Raji (cell line): ENCODE measurements around the gene LMNTD2.

ENCODE experiments used
- POLR2A ChIP-seq: IDR thresholded peaks from 2 replicates; pipeline ENCODE4 v1.6.1; 2011; ENCODE audit warnings: low read depth, low read length, control low read depth; ENCODE audit not compliant: insufficient read depth

LMNTD2 gene

DNA sequence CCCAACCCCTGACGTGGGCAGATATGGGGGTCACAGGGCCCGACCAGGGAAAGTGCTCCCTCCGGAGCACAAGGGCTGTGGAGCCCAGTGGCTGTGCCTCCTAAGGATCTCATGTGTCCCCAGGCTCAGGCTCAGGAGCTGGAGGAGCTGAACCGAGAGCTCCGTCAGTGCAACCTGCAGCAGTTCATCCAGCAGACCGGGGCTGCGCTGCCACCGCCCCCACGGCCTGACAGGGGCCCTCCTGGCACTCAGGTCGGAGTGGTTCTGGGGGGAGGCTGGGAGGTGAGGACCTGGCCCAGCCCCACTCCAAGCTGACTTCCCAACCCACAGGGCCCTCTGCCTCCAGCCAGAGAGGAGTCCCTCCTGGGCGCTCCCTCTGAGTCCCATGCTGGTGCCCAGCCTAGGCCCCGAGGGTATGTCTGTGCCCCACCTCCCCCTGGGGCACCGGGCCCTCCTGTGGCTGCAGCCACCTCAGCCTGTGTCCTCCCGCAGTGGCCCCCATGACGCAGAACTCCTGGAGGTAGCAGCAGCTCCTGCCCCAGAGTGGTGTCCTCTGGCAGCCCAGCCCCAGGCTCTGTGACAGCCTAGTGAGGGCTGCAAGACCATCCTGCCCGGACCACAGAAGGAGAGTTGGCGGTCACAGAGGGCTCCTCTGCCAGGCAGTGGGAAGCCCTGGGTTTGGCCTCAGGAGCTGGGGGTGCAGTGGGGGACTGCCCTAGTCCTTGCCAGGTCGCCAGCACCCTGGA, 2.7 kb upstream of the LMNTD2 start:
- TF ChIP-seq POLR2A = no peak

DNA sequence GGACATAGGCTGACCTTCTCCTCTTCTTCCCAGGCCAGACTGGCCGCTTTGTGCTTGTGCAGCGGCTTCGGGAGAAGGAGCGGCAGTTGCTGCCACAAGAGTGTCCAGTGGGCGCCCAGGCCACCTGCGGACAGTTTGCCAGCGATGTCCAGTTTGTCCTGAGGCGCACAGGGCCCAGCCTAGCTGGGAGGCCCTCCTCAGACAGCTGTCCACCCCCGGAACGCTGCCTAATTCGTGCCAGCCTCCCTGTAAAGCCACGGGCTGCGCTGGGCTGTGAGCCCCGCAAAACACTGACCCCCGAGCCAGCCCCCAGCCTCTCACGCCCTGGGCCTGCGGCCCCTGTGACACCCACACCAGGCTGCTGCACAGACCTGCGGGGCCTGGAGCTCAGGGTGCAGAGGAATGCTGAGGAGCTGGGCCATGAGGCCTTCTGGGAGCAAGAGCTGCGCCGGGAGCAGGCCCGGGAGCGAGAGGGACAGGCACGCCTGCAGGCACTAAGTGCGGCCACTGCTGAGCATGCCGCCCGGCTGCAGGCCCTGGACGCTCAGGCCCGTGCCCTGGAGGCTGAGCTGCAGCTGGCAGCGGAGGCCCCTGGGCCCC, 1.6 kb upstream of the LMNTD2 start:
- no peak for TF ChIP-seq POLR2A

DNA sequence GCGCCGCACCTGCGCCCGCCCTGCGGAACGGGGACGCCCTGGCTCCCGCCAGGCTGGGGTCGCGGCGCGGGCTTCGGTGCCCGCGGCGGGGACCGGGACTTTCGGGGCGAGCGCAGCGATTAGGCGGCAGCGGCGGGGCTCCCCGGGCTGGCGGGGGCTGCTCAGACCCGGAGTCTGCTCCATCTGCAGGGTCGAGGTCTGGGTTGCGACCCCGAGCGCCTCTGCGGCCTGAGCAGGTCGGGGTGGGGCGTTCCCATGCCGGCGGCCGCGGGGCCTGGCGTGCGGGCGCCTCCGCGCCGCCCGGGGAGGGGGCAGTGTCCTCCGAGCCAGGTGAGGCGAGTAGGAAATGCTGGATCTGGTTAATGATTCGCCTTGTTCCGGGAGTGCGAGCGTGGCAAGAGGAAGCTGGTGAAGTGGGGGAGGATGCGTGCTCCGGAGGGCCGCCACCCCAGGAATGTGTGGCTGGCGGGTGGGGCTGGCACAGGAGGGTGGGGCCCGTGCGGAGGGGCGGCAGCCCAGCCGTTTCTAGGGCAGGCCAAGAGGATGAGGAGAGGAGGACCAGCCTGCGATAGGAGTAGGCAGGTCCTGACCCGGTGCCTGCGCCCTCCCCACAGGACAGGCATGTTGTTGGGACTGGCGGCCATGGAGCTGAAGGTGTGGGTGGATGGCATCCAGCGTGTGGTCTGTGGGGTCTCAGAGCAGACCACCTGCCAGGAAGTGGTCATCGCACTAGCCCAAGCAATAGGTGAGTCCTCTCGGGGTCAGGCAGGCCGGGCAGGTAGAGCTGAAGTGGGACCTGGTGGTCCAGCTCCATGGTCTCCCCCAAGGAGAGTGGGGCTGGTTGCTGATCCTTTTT, 838 bp upstream of the LMNTD2 start:
- no peak for TF ChIP-seq POLR2A

DNA sequence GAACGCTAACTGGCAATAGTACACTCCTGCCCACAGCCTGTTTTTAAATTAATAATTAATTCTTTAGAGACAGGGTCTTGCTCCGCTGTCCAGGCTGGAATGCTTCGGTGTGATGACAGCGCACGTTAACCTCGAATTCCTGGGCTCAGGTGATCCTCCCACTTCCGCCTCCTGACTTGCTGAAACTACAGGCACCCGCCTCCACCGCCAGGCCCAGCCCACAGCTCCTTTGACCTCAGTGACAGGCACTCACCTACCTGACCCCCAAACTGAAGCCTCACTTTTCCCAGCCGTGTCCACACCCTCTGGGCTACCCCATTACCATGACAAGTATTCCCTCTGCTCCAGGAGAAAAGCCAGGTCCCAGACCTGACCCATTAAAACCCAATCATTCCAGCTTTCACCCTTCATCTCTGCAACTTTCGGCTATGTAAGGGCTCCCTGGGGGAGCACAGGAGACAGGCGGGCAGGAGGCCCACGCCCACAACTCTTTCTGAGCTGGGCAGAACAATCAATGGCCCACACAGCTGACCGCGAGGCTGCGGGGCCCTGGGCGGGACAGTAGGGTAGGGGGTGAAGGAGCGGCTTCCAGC, 730 bp downstream of the LMNTD2 start:
- TF ChIP-seq POLR2A = no peak

DNA sequence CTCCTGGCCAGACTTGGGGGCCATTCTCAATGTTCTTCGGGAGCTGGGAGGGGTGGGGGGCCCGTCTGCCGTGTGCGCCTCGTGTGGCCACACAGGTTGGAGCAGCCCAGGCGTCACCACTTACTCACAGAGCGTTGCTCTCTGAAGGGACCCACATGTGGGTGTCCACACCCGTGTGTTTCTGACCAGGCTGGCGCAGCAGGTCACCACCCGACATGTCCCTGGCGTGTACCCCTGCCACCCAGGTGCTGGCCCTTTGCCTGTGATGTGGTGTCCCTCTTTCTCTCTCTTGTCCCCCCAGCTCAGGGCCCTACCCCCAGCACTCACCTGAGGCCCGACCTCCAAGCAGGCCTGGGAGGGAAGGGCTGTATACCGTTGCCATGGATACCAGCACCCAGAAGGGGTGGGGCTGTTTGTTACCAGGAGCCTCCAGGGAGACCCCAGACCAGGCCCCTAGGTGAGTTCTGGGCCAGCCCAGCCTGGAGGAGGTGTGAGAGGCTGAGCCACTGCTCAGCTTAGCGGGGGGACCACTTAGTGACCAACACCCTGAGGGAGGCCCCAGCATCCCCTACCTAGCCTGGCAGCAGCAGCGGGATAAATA, 1.4 kb downstream of the LMNTD2 start:
- TF ChIP-seq POLR2A = no peak

DNA sequence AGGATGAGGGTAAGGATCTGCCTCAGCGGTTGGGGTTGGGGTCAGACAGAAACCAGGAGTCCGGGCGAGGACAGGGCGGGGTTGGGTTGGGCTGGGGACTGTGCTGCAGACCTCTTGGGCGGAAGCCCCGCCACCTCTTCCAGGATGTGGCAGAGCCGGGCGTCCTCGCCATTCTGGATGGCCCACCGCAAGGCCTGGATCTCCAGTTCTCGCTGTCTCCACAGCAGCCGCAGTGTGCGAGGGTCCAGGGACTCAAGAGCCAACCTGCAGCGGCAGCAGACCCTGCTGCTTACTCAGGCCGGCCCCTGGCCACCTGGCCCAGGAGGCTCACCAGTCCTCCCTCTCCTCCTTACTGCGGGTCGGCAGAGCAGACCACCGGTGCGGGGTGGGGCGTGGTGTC, 2.0 kb downstream of the LMNTD2 start:
- no peak for TF ChIP-seq POLR2A

DNA sequence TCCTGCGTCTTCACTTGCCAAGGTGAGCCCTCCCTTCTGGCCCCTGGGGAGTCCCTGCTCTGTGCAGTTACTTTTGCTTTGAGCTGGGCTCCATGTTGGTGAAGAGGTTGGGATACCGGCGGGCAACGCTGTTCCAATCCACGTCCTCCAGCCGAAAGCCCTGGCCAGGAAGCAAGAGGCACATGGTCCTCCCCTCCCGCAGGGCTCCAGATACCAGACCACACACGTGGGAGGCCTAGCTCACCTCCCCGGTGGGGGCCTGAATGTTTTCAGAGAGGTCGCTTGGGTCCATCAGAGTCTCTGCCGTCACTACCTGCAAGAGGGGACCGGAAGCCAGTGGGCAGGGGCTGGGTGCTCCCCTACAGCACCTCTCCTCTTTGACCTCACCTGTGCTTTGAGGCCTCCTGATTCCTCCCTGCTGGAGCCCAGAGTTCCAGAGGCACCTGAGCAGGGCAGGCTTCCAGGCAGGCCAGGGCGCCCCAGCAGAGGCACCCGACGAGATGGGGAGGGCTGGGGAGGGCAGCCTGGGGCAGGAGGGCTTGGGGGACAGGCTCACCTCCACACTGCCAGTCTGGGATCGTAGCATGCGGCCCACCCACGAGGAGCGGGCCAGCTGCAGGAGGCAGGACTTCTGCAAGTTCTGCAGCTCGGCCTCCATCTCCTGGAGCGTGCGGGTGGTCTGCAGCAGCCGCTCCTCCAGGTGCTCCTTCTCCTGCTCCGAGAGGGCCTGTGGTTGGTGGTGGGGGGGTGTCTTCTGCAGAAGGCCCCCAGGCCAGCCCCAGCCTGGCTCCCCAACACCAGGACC, 3.0 kb downstream of the LMNTD2 start:
- TF ChIP-seq POLR2A = no peak

DNA sequence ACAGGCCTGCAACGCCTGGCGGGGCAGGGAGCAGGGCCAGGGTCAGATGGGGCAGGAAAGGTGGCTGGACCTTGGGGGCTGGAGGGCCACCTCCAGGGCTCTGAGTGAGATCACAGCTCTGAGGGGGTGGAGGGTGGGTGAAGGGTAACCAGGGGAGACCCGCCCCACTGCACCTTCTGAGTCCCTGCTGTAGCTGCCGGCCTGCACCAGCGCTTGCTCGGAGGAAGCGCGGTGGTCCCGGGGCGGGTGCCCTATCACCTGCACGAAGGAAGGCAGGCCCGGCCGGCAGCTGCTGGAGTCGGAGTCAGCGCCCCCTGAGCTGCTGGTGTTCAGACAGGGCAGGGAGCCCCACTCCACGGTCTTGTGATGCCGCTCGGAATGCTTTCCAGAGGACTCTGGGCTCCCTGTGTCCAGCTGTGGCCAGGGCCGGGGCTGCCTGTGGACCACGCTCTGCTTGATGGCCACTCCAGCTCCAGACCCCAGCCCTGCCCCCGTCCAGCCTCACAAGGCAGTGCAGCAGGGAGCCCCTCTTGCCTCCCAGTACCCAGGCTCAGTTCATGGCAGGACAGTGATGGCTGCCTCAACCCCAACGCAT, 3.8 kb downstream of the LMNTD2 start:
- no peak for TF ChIP-seq POLR2A

DNA sequence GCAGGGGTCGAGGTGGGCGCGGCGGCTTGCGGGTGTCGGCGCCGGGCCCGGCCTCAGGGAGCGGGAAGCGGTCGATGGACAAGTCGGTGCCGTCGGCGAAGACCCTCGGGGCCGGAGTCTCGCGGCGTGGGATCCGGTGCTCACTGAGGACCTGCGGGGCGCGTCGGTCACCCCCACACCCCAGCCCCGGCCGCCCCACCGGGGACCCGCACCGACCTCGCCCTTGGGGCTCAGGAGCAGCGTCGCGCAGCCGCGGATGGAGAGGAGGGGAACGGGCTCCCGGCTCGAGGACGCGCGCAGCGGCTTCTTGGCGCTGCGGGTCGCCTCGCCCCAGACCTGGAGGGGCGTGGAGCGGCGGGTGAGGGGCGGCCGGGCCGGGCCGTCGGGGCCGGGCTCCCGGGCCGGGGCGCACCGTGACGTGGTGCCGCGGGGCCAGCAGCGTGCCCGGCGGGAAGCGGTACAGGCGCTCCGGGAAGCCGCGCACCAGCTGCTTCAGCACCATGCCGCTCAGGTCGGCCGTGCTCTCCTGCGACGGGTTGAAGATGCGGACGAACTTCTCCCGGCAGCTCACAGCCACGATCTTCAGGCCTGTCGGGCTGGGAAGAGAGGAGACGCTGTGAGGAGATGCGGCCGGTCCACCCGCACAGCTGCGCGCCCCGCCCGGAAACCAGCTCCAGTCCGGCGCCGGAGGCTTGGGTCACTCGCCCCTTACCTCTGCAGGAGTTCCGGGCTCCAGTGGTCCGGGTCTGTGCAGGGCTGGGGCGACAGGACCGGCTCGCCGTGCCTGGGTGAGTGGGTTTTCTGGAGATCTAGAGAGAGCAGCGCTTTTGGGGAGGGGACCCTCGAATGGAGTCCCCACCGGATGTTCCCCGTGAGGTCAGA, 4.5 kb downstream of the LMNTD2 start:
- TF ChIP-seq POLR2A = no peak

DNA sequence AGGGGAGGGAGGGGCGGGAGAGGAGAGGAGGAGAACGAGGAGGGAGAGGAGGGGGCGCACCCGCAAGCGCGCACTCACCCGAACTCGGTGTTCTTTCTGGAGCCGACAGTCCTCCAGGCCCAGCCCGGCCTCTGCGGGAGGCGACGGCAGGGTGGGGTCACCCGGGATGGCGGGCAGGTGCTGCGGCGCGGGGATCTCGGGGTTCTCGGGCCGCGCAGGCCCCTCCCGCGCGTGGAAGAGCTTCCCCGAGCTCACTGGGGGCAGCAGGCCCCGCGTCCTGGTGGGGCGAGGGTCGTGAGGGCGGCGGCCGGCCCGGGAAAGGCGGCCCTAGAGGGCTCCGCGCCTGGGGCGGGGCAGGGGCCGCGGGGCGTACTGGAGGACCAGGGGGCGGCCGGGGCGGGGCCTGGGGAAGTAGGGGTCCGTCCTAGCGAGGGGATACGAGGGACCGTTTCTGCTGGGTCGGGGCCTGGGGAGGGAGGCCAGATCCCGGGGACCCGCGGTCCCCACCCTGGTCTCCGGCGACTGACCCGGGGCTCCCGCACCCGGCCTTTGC, 5.2 kb downstream of the LMNTD2 start:
- no peak for TF ChIP-seq POLR2A

DNA sequence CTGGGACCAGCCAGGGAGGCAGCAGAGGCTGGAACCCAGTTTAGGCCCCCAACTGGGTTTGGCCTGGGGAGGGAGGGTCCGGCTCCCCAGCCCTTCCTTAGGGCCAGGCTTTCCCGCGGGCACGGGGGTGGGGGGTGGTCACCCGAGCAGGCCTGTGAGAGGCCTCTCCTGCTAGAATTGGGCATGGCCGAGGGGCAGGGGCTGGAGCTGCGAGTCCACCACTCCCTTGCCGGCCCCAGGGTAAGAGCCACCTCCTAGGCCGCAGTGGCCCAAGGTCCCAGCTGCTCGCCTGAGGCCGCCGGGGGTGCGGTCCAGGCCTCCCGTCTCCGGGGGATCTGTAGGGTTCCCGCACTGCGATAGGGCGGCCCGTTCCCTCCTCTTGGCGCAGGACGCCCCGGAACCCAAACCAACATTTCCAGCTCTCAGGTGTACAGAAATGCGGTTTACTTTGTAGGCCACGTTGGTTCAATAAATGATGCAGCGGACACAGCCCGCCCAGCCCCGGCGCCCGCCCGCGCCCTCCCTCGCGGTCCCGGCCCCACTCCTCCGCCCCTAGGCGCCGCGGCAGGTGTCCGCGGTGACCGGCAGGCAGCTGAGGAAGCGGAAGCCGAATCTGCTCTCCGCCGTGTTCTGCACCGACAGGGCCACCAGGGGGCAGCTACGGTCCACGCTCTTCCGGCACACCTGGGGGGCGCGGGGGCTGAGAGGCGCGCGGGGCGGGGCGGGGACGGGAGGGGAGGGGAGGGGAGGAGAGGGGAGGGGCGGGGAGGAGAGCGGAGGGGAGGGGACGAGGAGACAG, 5.9 kb downstream of the LMNTD2 start:
- TF ChIP-seq POLR2A = peak; percentile 34; the same call in 1 of the 2 replicates

DNA sequence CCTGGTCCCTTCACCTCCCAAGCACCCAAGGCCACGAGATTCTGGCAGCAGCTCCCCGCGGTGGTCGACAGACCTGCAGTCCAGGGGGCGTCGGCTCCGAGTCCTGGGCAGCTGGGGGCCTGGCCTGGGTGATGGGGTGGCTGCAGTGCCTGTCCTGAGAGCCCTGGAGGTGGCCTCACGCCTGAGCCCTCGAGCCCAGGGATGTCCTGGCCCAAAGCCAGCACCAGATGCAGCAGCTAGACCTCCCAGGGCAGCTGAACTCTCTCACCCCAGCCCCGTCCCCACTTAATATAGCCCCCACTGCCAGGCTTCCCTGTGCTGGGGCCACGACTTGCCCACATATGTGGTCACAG, 6.6 kb downstream of the LMNTD2 start:
- no peak for TF ChIP-seq POLR2A
